ENCODE results near the gene P3H1.

P3H1 gene

GRCh38 chr1:42746436-42747105 lies 20.3 kb downstream of the P3H1 start:
- in situ Hi-C loops (cut with HindIII; ENCODE audit: low pct_ligation_motif_present, low sequenced_read_pairs), result no loop called here

GRCh38 chr1:42745851-42746250 lies 21.0 kb downstream of the P3H1 start:
- H3K4me3 ChIP-seq (ENCODE audit: low read depth, low read length), result no peak overlapping the region
- peaks cover 47% of the 10 kb centered on the region for H3K36me3 ChIP-seq (replicated peaks)
- DNase-seq, result no peak
- no peaks in the 10 kb centered on the region for H3K27me3 ChIP-seq (replicated peaks)
- no peak for TF ChIP-seq CTCF (IDR thresholded peaks at IDR 0.05; ENCODE audit: low read depth, low read length, missing control alignments)
- H3K27ac ChIP-seq, result no peak overlapping the region
- in situ Hi-C loops (cut with HindIII; ENCODE audit: low pct_ligation_motif_present, low sequenced_read_pairs), result no loop called here

More at GRCh38 chr1:42746436-42747105, 20.3 kb downstream of the P3H1 start:
- Histone ChIP-seq H3K27me3 (replicated peaks) (no peaks in the 10 kb centered on the region), H3K27ac (no peak overlapping the region), H3K36me3 (replicated peaks) (peaks cover 48% of the 10 kb centered on the region), H3K4me3 (ENCODE audit: low read depth, low read length) (no peak overlapping the region)
- no peak for DNase-seq
- no peak for TF ChIP-seq CTCF (IDR thresholded peaks at IDR 0.05; ENCODE audit: low read depth, low read length, missing control alignments)

GRCh38 chr1:42744148-42744413 lies 22.7 kb downstream of the P3H1 start:
- TF ChIP-seq CTCF (IDR thresholded peaks at IDR 0.05; ENCODE audit: low read depth, low read length, missing control alignments), result no peak
- no peak for DNase-seq
- Histone ChIP-seq H3K27me3 (replicated peaks) (no peaks in the 10 kb centered on the region), H3K36me3 (replicated peaks) (peaks cover 36% of the 10 kb centered on the region), H3K27ac (no peak overlapping the region), H3K4me3 (ENCODE audit: low read depth, low read length) (no peak overlapping the region)
- in situ Hi-C loops (cut with HindIII; ENCODE audit: low pct_ligation_motif_present, low sequenced_read_pairs), result no loop called here

GRCh38 chr1:42743317-42744147 lies 23.3 kb downstream of the P3H1 start:
- peaks cover 31% of the 10 kb centered on the region for H3K36me3 ChIP-seq (replicated peaks)
- no peak for TF ChIP-seq CTCF (IDR thresholded peaks at IDR 0.05; ENCODE audit: low read depth, low read length, missing control alignments)
- H3K27ac ChIP-seq, result no peak overlapping the region
- no peaks in the 10 kb centered on the region for H3K27me3 ChIP-seq (replicated peaks)
- no peak for DNase-seq
- in situ Hi-C loops (cut with HindIII; ENCODE audit: low pct_ligation_motif_present, low sequenced_read_pairs), result no loop called here
- no peak overlapping the region for H3K4me3 ChIP-seq (ENCODE audit: low read depth, low read length)

- Histone ChIP-seq H3K27me3 (replicated peaks) (no peaks in the 10 kb centered on the region), H3K36me3 (replicated peaks) (peaks cover 24% of the 10 kb centered on the region), H3K4me3 (ENCODE audit: low read depth, low read length) (no peak overlapping the region), H3K27ac (no peak overlapping the region)
- no peak for DNase-seq
- in situ Hi-C loops (cut with HindIII; ENCODE audit: low pct_ligation_motif_present, low sequenced_read_pairs), result no loop called here
- no peak for TF ChIP-seq CTCF (IDR thresholded peaks at IDR 0.05; ENCODE audit: low read depth, low read length, missing control alignments)
These were observed 24.1 kb downstream of the P3H1 start for GRCh38 chr1:42742617-42743316.

Data from brain microvascular endothelial cell (primary cell).